A673 (cell line): ENCODE results near the gene LDHAL6B. TPM values are rescaled to one million over a fixed set of nuclear protein-coding genes. Genes with fewer than 3 reads are reported as not detected.

Experiments
- BruUV-seq: library from RNA; stranded (reverse); fragments of 400-500 nt; replicated peaks from 2 replicates; lab custom pipeline; 2021; lab: Mats Ljungman, UMichigan
- CTCF ChIA-PET: fragments of 300-600 bp; sonication (Branson Sonifier 250); formaldehyde crosslinking; loops from one replicate; lab custom pipeline; 2022; ENCODE audit warnings: antibody characterized with exemption; lab: Charles Lee
- POLR2A ChIA-PET: fragments of 300-600 bp; sonication (Branson Sonifier 250); formaldehyde crosslinking; loops from one replicate; lab custom pipeline; 2022; ENCODE audit warnings: antibody characterized with exemption; ENCODE audit not compliant: low non-redundant PET; lab: Charles Lee
- DNase-seq: peaks from one replicate; pipeline ENCODE4 v3.0.0-alpha.2; 2015; ENCODE audit warnings: low spot score
- H3K27ac ChIP-seq: fragments of 200-600 bp; sonication (generic); 2 replicates; pipeline ENCODE4 v1.5.1; 2016; ENCODE audit warnings: mixed run types, low read depth, mild to moderate bottlenecking, mixed read lengths, antibody characterized with exemption, low read length; ENCODE audit not compliant: poor library complexity, severe bottlenecking
- H3K27me3 ChIP-seq: fragments of 200-600 bp; sonication (generic); replicated peaks from 2 replicates; pipeline ENCODE4 v1.6.1; 2017; ENCODE audit warnings: mixed run types, low read depth, mild to moderate bottlenecking, mixed read lengths, antibody characterized with exemption, low read length; ENCODE audit not compliant: insufficient read depth, poor library complexity
- H3K36me3 ChIP-seq: fragments of 200-600 bp; sonication (generic); 2 replicates; pipeline ENCODE4 v1.6.1; 2016; ENCODE audit warnings: mixed run types, mild to moderate bottlenecking, mixed read lengths, antibody characterized with exemption, low read length; ENCODE audit not compliant: insufficient read depth, poor library complexity, severe bottlenecking
- H3K4me1 ChIP-seq: fragments of 200-600 bp; sonication (generic); 2 replicates; pipeline ENCODE4 v1.6.1; 2017; ENCODE audit warnings: mixed run types, mild to moderate bottlenecking, mixed read lengths, antibody characterized with exemption, low read length; ENCODE audit not compliant: insufficient read depth, poor library complexity, severe bottlenecking
- H3K4me3 ChIP-seq: fragments of 200-600 bp; sonication (generic); 2 replicates; pipeline ENCODE4 v1.5.1; 2016; ENCODE audit warnings: low read depth, mixed run types, mild to moderate bottlenecking, mixed read lengths, low read length; ENCODE audit not compliant: poor library complexity, severe bottlenecking
- H3K9me3 ChIP-seq: fragments of 200-600 bp; sonication (generic); 2 replicates; pipeline ENCODE4 v1.6.1; 2016; ENCODE audit warnings: mixed run types, low read depth, mild to moderate bottlenecking, mixed read lengths, antibody characterized with exemption, low read length; ENCODE audit not compliant: poor library complexity, severe bottlenecking
- CTCF ChIP-seq: fragments of 300-800, 200-600 bp; sonication (generic); conservative IDR thresholded peaks from 2 replicates; pipeline ENCODE4 v1.5.1; 2017; ENCODE audit warnings: low read depth, mild to moderate bottlenecking, antibody characterized with exemption, low read length, moderate library complexity, mixed read lengths
- EZH2 ChIP-seq: fragments of 200-600 bp; sonication (generic); IDR thresholded peaks from 2 replicates; pipeline ENCODE4 v1.6.1; 2017; ENCODE audit warnings: borderline replicate concordance, low read depth, mild to moderate bottlenecking, mixed read lengths, antibody characterized with exemption, low read length; ENCODE audit not compliant: poor library complexity, severe bottlenecking
- intact Hi-C: fragments of 100-400 bp; cut with micrococcal nuclease; formaldehyde crosslinking; loops from one replicate; pipeline ENCODE4 v1.10.0; 2022; ENCODE audit not compliant: unreplicated experiment
- microRNA-seq: library from miRNA; unstranded; fragments of <30 nt; microRNA quantifications from one replicate; pipeline ENCODE4 v1.2.0, GENCODE V29; 2021
- total RNA-seq: library from RNA; stranded (reverse); gene quantifications from 2 replicates; pipeline ENCODE4 v1.2.3, GENCODE V29; 2021

LDHAL6B gene
- total RNA-seq, 1 experiment from 2014 or later = not detected

- Histone ChIP-seq H3K4me1 (no peaks in the 10 kb centered on the region), H3K27me3 (no peaks in the 10 kb centered on the region), H3K9me3 (no peaks in the 10 kb centered on the region), H3K36me3 (no peaks in the 10 kb centered on the region), H3K4me3 (no peak overlapping the region), H3K27ac (no peak overlapping the region)
- ChIA-PET POLR2A (no interaction called here), CTCF (no interaction called here)
- intact Hi-C loops = no loop called here
- no peak for DNase-seq
- BruUV-seq = no TSS peak
- TF ChIP-seq CTCF (no peak), EZH2 (no peak)
Observed at GRCh38 chr15:59256482-59256881, 49.8 kb downstream of the LDHAL6B start.

DNA sequence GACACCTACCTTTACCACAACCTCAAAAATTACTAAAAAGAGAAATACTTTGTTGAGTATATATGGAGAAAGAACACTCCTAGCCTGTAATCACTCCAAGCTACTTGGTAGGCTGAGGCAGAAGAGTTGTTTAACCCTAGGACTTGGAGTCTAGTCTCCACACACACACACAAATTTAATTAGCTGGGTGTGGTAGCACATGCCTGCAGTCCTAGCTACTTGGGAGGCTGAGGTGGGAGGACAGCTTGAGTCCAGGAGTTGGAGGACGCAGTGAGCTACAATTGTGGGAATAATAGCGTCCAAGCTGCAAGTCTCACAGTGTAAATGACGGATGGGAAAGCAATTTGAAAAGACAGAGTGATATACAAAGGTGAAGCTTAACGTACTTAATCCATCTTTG, 50.5 kb downstream of the LDHAL6B start:
- Histone ChIP-seq H3K27me3 (no peaks in the 10 kb centered on the region), H3K4me3 (no peak overlapping the region), H3K36me3 (no peaks in the 10 kb centered on the region), H3K4me1 (no peaks in the 10 kb centered on the region), H3K27ac (no peak overlapping the region), H3K9me3 (no peaks in the 10 kb centered on the region)
- intact Hi-C loops = no loop called here
- ChIA-PET POLR2A (interaction anchor here (0.6 kb wide), 1 partner anchor 233 kb away, joined by 3 read pairs; no protein-coding TSS in a partner anchor), CTCF (no interaction called here)
- no peak for DNase-seq
- TF ChIP-seq EZH2 = no peak
- BruUV-seq = no TSS peak

Small RNAs within 50 kb of the gene (microRNA-seq; reads per million reads assigned to microRNA genes)
- gene MIR2116 = 1.6 reads per million

Other genes starting within 250 kb of the LDHAL6B start
- gene RNF111, start 219.2 kb upstream of the LDHAL6B start, total RNA-seq = 30.3 and 34.4 TPM in 2 replicates
- 123 and 129 TPM in 2 replicates for gene CCNB2, start 101.7 kb upstream of the LDHAL6B start, total RNA-seq
- gene MYO1E, start 166.0 kb downstream of the LDHAL6B start, total RNA-seq = 7.9 and 10.6 TPM in 2 replicates
- not detected in 2 replicates for gene FAM81A, start 231.3 kb downstream of the LDHAL6B start, total RNA-seq